Hematopoietic multipotent progenitor cell treated with erythropoietin and hydrocortisone succinate and interleukin-3 and kit ligand, for 8 days (in vitro differentiated cells): ENCODE results near the gene IDH3A.

Source experiments
- DNase-seq: peaks from one replicate; pipeline ENCODE4 v3.0.0-alpha.2; 2015

Gene IDH3A

DNA sequence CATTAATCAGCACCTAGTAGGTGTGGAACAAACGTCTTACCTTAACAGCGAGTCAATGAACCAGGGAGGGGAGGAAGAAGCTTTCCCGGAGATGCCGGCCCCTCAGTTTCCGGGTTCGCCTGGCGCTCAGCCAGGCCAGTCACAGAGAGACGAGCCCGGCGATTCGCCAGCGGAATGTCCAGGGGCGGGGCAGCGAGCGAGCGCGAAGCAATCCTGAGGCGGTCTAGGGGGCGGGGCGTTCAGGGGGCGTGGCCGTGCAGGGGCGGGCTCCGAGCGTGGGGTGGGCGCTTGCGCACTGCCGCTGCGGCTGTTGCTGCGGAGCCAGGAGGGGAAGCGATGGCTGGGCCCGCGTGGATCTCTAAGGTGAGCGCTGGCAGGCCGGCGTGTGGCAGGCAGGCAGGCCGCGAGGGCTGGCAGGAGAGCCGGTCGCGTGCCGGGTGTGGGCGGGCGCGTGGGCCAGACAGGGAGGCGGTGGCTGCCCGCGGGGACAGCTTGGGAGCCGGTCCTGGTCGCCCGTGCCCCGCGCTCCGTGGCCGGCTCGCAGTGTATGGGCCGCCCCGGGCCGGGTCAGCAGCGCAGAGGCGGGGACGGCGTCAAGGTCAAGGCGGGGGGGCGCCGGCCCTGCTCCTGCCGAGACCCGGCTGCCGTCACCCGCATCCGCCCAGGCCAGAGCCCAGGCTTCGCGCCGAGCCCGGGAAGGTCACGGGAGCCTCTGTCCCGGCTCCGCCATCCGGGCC, at the start of gene IDH3A:
Gene IDH3A, plus strand, starts transcription at position 295 of the 737 bp plus-strand sequence. Its CDS starts 42 bp downstream, at position 337.
- peak; percentile 96 for DNase-seq

DNA sequence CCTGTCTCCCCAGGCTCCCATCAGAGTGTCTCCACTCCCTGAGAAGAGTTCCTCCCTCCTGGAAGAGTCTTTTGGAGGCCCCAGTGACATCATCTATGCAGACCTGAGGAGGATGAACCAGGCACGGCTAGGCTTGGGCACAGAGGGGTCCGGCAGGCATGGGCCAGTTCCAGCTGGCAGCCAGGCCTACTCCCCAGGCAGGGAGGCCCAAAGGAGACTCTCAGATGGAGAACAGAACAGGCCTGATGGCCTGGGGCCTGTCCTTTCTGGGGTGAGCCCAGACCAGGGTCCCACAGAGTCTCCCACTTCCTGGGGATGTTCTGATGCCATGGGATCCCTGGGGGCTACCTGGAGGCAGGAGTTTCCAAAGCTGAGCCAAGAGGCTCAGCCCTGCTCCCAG, 48.3 kb upstream of the IDH3A start:
- DNase-seq: no peak

DNA sequence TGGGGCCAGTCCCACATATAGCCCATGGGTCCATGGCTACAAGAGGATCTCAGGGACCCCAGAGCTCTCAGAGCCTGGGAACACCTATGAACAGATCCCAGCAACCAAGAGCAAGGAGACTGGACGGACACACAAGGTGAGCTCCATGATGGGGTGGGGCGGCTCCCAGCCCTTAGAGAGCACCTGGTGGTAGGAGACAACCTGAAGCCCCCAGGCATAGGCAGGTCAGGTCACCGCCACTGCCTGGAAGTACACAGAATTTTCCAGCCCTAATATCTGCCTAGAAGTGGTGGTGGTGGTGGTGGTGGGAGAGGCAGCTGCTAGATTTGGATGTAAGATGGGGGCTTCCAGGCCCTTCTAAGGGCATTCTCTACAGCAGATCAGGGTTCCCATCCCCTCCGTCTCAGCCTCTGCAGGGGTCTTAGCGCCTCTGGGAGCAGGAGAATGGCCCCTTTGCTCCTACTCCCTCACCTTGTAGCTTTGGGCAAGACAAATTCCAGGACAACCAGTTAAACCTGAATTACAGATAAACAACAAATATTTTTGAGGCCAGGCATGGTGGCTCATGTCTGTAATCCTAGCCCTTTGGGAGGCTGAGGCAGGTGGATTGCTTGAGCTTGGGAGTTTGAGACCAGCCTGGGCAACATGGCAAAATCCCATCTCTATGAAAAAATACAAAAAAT, 47.6 kb upstream of the IDH3A start:
- no peak for DNase-seq

DNA sequence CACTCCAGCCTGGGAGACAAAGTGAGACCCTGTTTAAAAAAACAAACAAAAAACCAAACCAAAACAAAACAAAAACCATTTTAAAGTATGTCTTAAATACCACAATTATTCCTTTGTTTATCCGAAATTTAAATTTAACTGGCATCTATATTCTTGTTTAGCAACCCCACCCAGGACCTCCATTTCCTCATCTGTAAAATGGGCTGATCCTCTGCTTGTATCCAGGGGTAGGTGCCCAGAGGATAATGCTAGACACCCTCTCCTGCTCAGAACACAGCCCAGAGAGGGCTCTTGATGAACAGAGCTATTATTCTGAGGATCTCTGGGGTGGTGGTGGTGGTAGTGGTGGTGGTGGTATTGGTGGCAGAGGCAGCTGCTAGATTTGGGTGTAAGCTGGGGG, 47.0 kb upstream of the IDH3A start:
- no peak for DNase-seq

DNA sequence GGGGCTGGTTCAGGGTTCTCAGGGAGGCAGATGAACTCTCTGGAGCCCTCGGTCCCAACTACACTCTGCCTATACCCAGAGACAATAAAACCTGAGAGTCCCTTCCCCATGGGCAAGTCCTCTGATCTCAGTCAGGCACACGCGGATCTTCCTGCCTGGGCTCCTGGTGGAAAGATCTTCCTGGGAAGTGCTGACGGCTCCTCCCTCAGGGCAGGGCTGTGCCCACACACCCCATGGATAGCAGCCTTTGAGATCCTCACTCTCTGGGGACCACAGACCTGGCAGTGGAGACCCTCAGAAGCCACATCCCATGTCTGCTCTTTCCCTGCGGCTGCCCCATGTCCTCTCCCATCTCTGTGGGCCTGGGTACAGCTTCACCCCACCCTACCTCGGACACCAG, 46.4 kb upstream of the IDH3A start:
- no peak for DNase-seq

DNA sequence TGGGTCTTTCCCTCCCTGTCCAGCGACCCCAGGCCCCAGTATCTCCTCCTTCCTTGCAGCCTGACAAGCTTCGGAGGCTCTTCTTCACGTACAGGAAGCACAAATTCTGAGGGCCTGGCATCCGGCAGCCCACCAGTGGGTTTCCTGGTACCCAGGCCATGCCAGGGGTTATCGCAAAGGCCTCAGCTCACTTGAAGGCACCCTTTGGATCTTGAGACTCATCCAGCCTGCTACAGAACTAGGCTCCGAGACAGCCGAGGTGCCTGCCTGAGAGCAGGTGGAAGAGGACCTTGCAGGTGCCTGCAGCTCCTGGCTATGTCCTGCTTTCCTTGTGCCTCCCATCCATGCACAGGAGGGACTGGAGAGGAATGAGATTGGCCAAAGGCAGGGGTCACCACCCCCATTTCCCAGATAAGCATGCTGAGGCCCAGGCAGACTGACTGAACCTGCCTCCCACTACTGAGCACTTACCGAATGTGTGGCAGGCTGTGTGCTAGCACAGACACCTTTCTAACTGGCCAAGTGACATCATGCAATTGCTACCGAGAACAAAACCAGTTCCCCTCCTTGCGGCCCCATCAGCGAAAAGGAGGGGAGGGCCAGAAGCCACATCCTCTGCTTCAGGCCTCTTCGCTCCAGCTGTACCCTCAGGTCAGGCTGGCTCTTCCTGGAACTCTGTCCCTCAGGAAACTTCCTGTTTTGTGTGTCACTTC, 45.6 kb upstream of the IDH3A start:
- no peak for DNase-seq

DNA sequence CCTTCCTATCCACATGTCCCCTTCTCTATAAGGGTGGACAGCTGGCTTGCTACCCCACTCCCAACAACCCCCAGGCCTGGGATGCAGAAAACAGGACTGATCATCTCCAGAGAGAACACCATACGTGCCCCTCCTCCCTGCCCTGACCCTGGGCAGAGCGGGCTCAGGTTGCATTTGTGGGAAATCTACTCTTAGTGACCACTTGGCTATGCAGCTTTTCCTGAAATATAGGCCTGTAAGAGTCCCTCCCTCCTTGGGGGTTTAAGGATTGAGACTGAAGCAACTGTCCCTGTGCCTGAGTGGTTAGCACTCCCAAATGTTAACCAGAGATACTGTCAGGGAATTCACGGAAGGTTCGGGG, 45.1 kb upstream of the IDH3A start:
- no peak for DNase-seq

DNA sequence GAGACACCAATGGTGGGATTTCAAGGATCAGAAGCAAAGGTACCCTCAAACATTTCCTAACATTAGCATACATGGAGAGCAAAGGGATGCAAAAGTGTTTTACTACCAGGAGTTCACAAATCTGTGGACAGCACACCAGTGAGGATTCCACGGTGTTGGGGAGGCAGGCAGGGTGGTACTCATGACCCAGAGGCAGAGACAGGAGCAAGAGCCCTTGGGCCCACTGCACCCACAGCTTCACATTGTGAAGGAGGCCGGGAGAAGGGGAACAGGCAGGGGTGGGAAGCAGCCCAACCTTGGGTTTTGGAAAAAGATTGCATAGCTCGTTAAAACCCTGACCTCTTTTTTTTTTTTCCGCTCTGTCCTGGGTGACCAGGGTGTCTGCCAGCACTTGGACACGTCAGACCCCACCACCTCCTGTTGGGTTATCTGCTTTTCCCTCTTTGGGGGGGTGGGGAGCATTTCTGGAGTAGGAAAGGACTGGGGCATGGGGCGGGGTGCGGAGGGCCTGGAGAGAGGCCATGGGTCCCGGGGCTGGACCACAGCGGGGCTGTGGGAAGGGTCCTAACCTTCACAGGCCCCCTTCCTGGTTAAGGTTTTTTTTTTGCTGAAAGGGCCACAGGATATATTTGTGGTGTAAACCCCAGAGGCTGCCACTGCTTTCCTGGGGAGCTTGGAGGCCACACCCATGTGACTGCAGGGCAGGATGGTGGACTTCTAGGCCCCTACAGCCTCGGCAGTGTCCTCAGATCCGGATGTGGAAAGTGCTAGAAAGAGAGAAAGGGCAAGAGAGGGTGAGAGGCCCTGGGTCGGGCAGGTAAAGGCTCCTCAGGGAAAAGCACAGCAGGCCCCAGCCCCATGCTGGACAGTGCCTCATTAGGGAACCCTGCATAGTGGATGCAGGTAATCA, 44.3 kb upstream of the IDH3A start:
- no peak for DNase-seq

DNA sequence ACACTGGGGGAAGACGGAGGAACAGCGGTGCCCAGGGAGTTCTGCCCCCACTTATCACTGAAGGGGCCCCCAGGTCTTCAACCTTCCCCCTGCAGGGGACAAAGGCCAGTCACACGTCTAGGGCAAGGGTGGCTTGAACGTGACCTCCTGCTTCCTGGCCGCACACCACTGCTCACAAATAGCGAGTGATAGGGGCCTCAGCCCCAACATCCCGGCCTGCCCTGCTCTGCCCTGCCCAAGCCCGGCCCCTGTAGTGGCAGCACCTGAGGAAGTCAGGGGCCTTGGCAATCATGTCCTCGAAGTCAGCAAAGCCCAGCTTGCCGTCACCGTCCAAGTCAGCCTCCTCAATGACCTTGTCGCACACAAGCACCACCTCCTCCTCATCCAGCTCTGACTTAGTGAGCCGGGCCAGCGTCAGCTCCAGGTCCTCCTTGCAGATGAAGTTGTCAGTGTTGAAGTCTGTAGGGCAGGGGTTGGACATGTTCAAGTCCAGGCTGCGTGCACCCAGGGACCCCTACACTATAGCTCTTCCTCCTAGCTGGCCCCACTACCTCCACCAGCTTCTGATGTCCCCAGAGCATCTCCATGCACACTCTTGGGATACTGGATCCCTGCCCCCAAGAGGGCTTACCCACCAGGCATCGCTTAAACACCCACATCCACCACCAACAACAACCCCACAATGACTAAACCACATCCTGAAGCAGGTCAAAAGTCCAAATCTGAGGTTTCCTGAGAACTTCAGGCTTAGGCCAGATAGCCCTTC, 43.5 kb upstream of the IDH3A start:
- no peak for DNase-seq

DNA sequence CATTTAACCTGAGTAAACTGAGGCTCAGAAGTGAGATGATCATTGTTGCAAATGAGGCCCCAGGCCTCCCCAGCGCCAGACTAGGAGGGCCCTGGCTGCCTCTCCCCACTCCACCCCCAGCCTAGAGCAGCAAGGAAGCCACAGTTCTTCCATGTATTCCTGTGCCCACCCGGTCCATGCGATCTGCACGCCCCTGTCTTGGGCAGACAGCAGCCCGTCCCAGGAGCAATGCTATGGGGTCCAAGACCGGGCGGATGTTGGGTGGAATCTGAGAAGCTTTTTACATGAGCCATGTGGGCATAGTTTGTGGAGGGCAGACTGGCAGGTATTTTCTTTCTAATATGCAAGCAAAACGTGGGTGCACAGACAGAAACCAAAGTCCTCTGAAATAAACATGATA, 41.7 kb upstream of the IDH3A start:
- DNase-seq: no peak

DNA sequence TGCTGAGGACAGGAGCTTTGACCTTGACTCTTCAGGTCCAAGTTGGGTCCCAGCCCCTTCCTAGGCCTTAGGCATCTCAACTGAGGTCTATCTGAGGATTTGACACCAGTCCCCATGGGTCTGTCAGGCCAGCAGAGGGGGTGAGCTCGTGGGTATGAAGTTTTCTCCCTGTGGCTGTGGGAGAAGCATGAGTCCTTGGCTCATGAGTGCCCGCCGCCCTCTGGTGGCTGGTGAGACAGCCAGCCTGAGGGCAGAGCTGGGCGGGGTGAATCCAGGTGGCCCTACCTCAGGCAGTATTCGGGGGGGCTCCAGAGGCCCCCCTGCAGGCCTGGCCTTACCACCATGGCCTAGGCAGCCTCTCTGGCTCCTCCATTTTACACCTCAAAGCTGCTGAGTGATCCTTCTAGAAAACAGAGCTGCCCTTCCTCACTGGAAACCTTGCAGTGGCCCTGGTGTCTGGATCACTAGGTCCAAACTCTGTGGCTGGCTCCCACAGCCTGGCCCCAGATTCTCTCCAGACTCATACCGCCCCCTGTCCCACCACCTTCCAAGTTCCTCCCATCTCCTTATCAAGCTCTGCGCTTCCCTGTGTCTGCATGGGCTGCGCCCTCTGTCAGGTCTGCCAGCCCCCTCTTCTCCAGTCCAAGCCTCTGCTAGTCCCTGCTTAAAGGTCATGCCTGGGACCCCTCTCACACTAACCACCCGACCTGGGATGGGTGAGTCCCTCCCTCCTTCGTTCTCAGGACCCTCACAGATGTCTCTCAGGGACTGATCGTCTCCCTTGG, 40.7 kb upstream of the IDH3A start:
- peak; percentile 90 for DNase-seq

DNA sequence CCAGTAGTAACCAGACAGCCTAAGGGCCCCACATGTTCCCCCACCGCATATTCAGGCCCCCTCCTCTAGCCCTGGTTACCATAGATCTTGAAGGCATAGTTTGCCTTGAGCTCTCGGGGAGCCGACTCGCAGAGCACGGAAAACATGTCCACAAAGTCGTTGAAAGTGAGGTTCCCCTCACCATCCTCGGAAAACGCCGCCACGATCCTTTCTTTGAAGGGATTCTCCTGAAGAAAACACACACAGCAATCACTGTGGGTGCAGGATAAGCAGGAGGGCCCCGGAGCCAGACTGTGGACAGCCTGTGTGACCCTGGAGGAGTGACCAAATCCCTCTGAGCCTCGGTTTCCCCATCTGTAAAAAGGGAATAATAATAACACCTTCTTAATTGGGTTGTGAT, 40.0 kb upstream of the IDH3A start:
- no peak for DNase-seq

DNA sequence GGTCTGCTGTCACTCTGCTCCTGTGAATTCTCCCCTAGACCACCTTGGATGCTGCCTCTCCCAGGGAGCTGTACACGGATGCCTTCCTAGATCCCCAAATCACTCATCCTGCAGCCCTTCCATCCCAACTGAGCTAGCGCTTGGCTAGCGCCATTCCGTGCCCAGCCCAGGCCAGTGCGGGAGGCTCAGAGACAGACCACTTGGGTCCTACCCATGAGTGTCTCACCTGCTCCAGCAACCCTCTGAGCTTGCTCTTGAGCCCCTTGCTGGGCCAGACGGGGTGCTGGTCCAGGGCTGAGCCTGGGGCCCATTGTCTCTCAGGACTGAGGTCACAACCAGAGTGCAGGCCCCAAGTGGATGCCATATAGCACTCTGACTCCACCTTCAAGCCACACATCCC, 39.1 kb upstream of the IDH3A start:
- DNase-seq: no peak

DNA sequence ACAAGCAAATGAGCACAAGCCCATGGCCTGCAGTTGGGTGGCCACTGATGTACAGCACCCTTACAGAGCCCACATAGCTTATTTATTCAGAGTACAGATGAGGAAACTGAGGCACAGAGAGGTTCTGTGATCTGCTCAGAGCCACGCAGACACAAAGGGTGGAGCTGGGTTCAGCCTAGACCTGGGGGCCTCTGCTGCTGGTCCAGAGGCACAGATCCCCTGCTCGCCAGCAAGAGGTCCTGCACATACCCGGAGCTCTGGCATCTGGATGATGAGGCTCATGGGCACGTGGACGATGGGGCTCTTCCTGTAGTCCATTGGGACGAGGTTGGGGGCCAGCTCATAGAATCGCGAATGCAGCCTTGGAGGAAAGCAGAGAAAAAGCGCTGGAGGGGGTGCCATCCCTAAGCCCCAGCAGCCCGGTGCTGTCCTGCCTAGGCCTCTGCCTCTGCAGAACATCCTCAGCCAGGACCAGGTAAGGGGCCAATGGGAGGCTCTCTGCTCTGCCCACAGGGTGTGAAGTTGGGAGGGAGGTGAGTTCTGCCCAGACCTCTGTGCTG, 38.2 kb upstream of the IDH3A start:
- DNase-seq: no peak

DNA sequence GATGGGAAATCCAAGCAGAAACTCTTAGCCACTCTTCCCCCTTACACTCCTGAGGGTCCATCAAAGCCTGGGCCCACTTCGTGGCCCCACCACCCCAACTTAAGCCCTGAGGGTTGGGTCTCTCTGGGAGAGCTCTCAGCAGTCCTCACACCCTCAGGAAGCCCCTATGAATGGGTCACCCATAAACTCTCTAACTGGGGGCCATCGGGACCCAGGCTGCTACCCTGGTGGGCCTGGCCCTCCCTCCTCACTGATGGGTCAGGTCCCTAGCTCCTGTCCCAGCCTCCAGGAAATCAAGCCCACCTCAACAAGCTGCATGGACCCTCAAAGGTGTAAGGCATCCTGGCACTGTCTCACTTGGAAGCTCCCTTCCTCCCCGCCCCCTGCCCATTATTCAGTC, 37.4 kb upstream of the IDH3A start:
- no peak for DNase-seq

DNA sequence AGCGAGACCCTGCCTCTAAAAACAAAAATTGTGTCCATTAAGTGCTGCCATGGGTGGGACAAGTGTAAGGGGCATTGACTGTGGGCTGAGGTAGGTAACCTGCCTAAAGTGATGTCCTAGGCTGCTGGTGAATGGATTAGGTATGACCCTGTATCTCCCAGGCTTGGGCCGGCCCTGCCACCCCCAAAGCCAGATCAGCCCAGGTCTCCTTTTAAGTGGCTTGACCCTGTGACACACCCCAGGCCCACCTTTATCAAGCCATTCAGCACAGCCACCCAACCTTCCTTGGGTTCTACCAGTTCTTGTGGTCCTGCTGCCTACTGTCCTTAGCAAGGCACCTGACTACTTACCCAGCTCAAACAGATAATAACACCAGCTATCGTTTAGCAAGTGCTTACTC, 36.6 kb upstream of the IDH3A start:
- DNase-seq: no peak

DNA sequence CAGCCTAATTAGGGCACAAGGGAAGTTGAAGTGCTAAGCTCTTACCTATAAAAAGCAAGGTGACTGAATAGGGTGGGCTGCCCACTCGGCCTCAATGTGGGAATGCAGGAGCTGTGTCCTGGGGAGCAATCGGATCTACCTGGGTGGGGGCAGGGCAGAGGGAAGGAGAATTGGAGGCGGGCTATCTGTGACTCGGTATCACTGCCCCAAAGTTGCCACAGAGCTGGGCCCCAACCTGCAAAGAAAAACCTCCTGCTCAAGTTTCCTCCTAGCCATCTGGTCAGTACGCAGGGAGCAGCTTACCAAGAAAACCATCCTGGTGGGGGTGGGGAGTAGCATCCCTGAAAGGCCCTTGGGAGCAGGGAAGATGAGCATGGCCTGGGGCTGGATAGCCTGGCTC, 28.6 kb upstream of the IDH3A start:
- no peak for DNase-seq

DNA sequence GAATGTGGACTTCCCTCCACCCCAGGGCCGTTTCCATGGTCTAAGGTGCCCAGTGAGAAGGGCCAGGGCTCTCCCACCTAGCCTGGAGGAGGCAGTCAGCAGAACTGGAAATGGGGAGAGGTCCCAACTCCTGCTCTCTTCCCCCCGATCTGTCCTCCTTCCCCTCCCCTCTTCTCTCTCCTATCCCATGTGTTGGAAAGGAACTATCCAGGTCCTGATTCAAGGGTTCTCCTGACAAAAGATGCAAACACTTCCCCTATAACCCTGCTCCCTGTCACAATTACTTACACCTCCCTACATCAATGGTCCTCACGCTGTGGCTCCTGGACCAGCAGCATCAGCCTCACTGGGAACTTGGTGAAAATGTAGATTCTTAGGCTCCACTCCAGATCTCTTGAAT, 23.9 kb upstream of the IDH3A start:
- no peak for DNase-seq

DNA sequence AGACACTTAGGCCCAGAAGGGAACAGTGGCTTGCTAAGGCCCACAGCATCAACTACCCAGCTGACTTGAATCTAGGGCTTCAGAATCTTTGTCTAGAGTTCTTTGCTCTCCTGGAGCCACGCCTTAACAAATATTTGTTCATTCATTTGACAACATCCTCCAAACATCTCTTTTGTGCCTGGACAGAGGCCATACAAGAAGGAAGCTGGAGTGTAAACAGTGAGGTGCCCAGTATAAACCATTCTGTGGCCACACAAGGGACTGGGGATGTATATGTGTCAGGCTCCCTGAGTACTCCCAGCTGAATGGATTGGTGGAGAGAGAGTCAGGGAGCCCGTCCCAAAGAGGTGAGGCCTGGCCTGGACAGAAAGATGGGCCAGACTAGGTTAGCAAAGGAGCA, 21.3 kb upstream of the IDH3A start:
- DNase-seq: no peak

DNA sequence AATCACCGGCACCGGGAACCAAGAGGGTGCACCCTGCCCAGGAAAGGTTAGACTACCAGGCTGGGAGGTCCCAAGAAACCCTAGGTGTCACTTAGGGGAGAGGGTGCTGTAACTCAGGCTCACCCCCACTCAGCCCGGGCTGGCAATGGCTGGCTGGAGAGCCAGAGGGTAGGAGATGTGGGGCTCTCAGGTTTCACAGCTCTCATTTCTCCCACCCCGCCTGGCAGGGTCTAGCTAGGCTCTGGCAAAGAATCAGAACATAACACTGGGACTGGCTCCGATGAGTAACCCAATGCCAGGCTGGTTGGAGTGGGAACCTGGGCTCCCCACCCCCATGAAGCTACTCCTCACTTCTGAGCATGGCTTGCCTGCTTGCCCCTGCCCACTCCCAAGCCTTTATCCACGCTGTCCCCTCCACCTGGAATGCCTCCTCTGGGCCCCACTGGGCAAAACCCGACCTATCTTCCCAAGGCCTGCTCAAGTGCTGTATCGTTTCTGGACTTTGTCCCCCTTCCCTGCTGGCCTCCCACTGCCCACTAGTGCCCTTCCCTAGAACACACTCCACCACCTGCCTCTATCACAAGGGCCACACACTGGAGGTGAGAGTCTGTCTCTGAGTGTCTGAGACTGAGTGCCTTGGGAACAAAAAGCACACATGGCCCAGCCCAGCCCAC, 19.9 kb upstream of the IDH3A start:
- no peak for DNase-seq
